SKM-1 treated with dmso at 0.1 percent for 144 hours (cell line): ENCODE data around the gene DIPK1B.

Experiments used
- DNase-seq: peaks from one replicate; lab custom pipeline; 2025; ENCODE audit not compliant: unreplicated experiment; lab: John Stamatoyannopoulos, UW

Gene DIPK1B

GRCh38 chr9:136718345-136719194 is 6.2 kb downstream of the DIPK1B start:
- DNase-seq = no peak

DNA sequence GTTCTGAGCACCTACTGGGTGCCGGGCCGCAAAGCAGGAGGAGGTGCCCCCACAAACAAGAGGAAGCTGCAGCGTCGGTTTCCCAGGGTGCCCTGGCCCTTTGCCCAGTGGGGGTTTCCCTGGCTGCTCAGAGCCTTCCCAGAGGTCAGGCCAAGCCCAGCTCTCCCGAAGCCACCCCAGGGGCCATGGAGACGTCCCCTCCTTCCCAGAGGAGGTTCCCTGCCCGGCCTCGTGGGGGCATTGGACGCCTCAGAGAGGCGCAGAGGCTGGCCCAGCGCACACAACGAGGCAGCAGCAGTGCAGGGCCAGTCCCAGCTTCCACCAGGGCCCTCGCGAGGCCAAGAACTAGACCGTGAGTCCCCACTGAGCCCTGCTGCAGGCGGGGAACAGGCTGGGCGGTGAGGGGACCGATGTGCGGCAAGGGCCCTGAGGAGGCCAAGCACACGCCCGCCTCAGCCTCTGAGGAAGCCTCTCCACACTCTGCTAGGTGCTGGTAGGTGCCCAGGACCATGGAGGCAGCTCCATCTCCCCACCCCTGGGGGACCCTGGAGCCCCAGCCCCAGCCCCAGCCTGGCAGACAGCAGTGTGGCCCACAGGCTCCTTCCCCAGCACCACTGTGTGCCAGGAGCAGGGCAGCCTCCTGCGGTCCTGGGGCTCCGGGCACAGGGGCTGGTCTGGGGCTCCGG is 7.0 kb downstream of the DIPK1B start:
- peak; percentile 19 for DNase-seq

DNA sequence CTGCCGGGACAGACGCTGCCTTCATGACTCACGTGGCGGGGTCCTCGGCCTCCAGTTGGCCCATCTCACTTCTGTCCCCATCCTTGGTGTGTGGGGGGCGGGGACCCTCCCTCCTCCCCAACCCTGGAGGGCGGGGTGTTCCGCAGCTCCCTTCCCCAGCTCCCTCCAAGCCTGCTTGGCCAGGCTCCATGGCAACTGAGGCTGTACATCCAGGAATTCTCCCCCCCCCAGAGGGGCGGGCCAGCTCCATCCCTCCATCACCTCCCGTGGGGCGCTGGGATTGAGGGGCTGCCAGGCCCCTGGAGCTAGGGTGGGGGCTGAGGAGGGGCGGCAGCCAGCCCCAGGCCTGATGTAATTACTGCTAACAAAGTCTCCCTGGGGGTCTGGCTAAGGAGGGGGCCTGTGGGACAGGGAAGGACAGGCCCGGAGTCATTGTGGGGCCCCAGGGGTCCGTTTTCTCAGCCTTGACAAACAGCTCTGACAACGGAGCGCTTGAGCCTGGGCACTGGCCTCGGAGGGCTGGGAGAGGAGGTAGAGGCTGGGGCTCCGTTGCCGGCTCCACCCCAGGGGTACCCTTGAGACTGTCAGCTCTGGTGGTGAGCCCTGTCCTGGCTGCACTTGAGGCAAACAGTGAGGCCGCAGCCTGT is 8.0 kb downstream of the DIPK1B start:
- no peak for DNase-seq

DNA sequence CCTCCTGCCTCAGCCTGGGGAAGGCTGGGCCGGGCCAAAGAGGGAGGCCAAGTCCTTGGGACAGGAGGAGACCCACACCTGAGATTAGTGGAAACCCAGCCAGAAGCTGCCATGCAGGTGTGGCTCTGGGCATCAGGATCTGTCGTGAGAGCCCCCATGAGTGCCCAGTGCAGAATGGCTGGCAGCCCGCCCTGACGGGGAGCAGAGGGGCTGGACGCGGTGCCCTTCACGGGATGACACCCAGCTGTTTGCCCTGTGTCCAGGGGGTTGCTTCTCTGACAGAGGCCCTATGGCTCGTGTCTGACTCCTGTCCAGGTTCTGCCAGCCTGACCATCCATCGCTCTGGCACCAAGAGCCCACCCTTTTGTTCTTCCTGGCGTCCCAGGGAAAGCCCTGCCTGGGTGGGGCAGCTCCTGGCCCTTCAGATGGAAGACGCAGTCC is 8.5 kb downstream of the DIPK1B start:
- DNase-seq = no peak

GRCh38 chr9:136721339-136722092 is 9.1 kb downstream of the DIPK1B start:
- no peak for DNase-seq

DNA sequence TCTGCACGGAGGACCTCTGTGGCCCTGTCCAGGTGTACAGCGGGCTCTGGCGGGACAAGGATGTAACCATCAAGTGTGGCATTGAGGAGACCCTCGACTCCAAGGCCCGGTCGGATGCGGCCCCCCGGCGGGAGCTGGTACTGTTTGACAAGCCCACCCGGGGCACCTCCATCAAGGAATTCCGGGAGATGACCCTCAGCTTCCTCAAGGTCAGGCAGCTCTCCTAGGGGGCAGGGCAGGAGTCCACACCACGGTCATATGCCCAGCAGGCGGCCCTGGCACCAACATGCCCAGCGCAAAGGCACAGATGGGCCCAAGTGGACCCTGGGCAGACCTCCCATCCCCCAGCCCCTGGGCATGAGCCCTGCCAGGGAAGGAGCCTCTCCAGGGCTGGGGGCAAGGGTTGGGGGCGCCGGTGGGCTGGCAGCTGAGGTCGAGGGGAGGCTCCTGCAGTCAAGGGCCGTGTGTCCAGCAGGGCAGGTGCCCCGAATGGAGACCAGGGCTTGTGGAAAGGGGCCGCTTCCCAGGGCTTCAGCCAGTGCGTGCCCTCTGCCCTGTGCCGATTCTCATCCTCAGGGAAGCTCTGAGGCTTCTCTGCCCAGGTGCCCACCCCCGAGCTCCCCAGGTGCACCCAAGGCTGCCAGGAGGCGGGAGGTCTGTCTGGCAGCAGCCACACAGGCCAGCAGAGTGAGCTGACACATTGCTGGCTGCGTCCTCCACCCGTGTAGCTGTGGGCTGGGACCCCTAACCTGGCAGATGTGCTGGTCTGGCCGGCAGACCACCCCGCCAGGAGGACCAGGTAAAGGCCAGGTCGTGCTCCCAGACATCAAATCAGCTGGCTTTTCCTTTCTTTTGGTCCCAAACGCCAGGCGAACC is 10.0 kb downstream of the DIPK1B start:
- no peak for DNase-seq

DNA sequence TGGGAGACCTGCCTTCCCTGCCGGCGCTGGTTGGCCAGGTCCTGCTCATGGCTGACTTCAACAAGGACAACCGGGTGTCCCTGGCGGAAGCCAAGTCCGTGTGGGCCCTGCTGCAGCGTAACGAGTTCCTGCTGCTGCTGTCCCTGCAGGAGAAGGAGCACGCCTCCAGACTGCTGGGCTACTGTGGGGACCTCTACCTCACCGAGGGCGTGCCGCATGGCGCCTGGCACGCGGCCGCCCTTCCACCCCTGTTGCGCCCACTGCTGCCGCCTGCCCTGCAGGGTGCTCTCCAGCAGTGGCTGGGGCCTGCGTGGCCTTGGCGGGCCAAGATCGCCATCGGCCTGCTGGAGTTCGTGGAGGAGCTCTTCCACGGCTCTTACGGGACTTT is 10.6 kb downstream of the DIPK1B start:
- DNase-seq = no peak

DNA sequence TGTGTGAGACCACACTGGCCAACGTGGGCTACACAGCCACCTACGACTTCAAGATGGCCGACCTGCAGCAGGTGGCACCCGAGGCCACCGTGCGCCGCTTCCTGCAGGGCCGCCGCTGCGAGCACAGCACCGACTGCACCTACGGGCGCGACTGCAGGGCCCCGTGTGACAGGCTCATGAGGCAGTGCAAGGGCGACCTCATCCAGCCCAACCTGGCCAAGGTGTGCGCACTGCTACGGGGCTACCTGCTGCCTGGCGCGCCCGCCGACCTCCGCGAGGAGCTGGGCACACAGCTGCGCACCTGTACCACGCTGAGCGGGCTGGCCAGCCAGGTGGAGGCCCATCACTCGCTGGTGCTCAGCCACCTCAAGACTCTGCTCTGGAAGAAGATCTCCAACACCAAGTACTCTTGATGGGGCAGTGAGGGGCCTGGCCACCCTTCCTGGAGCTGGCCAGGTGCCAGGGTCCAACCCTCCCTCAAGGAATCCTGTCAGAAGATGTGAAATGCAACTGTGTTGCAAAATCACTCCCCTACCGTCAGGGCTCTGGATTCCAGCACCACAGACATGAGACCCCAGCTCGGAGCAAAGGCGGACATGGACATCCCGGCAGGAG is 11.1 kb downstream of the DIPK1B start:
- no peak for DNase-seq

DNA sequence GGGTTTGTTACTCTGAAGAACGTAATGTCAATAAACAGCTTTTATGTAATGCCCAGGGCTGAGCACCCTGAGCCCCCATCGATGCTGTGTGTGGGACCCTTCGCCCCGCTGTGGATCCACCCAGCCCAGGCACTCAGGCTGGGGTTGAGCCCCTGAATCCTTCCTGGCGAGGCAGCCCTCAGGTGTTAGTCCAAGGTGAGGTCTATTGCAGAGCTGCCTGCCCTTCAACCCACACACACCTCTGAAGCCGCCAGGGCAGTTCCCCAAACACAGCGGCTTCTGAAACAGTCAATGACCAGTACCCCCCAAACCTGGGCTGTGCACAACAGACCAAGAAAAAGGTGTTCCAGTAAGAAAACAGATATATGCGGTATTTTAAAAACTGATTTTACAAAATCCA is 11.6 kb downstream of the DIPK1B start:
- DNase-seq = no peak

DNA sequence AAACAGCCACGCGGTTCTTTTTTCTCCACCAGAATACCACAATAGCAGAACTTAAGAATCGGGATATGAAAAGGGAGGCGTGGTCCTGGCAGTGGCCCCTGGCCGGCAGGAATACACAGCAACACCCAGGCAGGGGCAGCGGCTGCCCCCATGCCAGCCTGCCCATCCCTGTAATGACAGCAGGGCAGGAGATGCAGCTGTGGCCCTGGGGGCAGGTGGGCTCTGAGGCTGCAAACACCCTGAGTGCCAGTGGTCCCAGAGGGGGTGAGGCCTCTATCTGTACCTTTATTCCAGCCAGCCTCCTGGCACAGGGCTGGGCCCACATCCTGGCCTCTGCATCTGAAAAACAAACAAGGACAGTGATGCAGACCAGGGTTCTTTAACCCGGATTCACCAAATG is 12.4 kb downstream of the DIPK1B start:
- DNase-seq = no peak

GRCh38 chr9:136725612-136726011 is 13.2 kb downstream of the DIPK1B start:
- no peak for DNase-seq

- DNase-seq = no peak
Measured at GRCh38 chr9:136726118-136726517, 13.7 kb downstream of the DIPK1B start.

GRCh38 chr9:136726631-136727191 is 14.3 kb downstream of the DIPK1B start:
- DNase-seq = peak; percentile 16

GRCh38 chr9:136728080-136728547 is 15.7 kb downstream of the DIPK1B start:
- peak; percentile 78 for DNase-seq

DNA sequence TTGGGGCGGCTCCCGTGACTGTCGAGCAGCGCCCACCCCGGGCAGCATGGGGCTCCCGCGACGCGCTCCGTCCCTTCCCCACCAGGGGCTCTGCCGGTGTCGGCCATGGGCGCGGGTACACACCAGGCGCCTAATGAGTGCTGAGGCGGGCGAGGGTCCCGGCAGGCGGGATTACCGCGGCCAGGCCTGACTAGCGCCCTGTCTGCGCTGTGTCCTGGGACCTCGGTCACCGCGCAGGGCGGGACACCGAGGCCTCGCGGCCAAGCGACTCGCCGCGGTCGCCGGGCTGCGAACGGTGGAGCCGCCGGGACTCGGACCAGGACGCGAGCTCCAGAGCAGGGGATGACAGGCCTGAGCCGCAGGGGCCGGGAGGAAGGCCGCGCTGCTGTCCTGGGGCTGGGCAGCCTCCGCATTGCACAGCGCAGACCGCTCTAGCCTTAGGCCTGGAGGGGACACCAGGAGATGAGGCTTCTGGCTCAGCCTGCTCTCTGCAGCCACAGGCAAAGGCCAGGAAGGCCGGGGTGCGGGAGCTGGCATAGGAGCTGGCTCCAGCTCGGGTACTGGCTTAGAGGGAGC is 16.3 kb downstream of the DIPK1B start:
- DNase-seq = no peak

DNA sequence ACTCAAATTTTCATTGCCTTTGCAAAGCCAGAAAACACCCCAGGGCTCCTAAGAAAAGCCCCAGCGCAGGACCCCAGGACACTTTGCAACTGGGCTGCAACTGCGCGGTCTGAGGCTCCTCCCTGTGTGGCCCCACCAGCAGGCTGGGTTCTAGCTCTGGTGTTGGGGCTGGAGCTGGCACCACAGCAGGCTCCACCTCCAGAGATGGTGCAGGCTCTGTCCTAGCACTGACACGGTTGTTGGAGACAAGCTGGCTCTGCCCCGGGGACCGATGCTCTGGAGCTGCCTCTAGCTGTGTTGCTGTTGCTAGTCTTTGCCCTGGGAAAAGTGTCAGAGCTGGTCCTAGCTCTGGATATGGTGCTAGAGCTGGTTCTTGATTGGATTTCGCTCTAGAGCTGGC is 16.8 kb downstream of the DIPK1B start:
- DNase-seq = no peak

GRCh38 chr9:136729926-136730325 is 17.6 kb downstream of the DIPK1B start:
- DNase-seq = no peak

GRCh38 chr9:136732444-136733178 is 20.2 kb downstream of the DIPK1B start:
- no peak for DNase-seq
